Measurements from ENCODE around the gene ZNF750. TPM values are rescaled to one million over a fixed set of nuclear protein-coding genes. Genes with fewer than 3 reads are reported as not detected.

The ZNF750 gene
- total and polyA plus RNA-seq, 8 donors: 0.02 to 0.08 TPM; not detected in 6

DNA sequence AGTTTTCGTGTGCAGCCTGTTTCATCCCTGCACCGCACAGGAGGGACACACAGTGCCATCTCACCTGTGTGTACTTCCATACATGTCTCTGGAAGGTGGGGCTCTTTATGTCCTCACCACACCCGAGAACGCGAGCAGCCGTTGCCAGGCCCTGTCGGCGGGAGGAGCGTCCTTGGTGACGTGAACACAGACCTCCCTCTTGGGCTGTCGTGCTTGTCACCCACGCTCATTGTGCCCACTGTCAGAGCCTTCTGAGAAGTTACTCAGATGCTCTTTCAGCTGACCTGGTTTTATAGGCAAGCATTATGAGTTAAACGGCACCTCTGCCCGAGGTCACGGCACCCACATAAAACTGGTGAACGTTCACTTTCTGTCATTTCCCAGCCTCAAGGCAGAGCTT lies 40.2 kb downstream of the ZNF750 start:
- FAIRE-seq (no peak), DNase-seq (peak in 2 of 6 donors; percentile 2 to 36), ATAC-seq (no peak)
- WGBS, 2 donors: 90 to 92% methylated on average over 16 of the region's 16 CpGs
- Histone ChIP-seq H3K27me3 (no peaks in the 10 kb centered on the region), H3K27ac (no peak overlapping the region), H3K9me3 (no peaks in the 10 kb centered on the region), H3K4me1 (no peaks in the 10 kb centered on the region), H3K4me3 (no peak overlapping the region), H3K36me3 (no peaks in the 10 kb centered on the region)
- intact Hi-C loops (cut with DNase I): no loop called here
- TF ChIP-seq, protein P1, sequence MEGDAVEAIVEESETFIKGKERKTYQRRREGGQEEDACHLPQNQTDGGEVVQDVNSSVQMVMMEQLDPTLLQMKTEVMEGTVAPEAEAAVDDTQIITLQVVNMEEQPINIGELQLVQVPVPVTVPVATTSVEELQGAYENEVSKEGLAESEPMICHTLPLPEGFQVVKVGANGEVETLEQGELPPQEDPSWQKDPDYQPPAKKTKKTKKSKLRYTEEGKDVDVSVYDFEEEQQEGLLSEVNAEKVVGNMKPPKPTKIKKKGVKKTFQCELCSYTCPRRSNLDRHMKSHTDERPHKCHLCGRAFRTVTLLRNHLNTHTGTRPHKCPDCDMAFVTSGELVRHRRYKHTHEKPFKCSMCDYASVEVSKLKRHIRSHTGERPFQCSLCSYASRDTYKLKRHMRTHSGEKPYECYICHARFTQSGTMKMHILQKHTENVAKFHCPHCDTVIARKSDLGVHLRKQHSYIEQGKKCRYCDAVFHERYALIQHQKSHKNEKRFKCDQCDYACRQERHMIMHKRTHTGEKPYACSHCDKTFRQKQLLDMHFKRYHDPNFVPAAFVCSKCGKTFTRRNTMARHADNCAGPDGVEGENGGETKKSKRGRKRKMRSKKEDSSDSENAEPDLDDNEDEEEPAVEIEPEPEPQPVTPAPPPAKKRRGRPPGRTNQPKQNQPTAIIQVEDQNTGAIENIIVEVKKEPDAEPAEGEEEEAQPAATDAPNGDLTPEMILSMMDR (IDR thresholded peaks at IDR 0.05): no peak

DNA sequence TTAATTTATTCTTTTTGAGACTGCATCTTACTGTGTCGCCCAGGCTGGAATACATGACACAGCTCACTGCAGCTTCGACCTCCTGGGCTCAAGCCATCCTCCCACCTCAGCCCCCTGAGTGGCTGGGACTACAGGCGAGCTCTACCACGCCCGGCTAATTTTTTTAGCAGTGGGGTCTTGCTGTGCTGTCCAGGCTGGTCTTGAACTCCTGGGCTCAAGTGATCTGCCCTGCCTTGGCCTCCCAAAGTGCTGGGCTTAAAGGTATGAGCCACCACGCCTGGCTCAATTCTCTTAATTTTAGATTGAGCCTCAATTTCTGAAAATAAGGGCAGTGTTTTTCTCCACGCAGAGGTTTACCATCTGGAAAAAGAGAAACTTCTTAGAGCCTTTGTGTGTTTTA lies 41.1 kb downstream of the ZNF750 start:
- DNase-seq (peak in 1 of 6 donors; percentile 2), FAIRE-seq (no peak), ATAC-seq (no peak)
- Histone ChIP-seq H3K4me3 (no peak overlapping the region), H3K4me1 (no peaks in the 10 kb centered on the region), H3K9me3 (no peaks in the 10 kb centered on the region), H3K27me3 (no peaks in the 10 kb centered on the region), H3K36me3 (no peaks in the 10 kb centered on the region), H3K27ac (no peak overlapping the region)
- intact Hi-C loops (cut with DNase I): no loop called here
- 96 to 99% methylated on average over 7 of the region's 7 CpGs for WGBS, 2 donors
- TF ChIP-seq, protein P1 (IDR thresholded peaks at IDR 0.05): no peak

DNA sequence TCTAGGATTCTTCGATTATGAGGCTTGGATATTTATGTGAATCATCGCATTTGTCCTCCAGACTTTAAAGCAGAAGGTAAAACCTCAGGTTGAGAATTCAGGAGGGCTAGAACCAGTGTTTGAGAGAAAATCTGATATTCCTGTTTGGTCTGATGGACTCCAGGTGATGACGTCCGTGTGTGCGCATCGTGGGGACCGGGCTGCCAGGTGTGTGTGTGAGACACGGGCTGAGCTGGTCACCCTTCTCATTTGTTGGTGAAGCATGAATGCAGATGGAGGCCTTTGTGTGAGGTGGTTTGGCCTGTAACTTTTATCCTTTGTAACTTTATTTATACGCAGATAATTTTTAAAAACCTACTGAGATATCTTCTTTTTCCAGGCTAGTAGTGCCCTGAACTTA lies 42.8 kb downstream of the ZNF750 start:
- 94% methylated on average over 9 of the region's 9 CpGs for WGBS, 2 donors
- no peaks in the 10 kb centered on the region for H3K36me3 ChIP-seq
- H3K27ac ChIP-seq: no peak overlapping the region
- TF ChIP-seq, protein P1 (IDR thresholded peaks at IDR 0.05): no peak
- H3K27me3 ChIP-seq: no peaks in the 10 kb centered on the region
- FAIRE-seq (no peak), ATAC-seq (no peak), DNase-seq (no peak)
- H3K9me3 ChIP-seq: no peaks in the 10 kb centered on the region
- no peak overlapping the region for H3K4me3 ChIP-seq
- intact Hi-C loops (cut with DNase I): no loop called here
- no peaks in the 10 kb centered on the region for H3K4me1 ChIP-seq

DNA sequence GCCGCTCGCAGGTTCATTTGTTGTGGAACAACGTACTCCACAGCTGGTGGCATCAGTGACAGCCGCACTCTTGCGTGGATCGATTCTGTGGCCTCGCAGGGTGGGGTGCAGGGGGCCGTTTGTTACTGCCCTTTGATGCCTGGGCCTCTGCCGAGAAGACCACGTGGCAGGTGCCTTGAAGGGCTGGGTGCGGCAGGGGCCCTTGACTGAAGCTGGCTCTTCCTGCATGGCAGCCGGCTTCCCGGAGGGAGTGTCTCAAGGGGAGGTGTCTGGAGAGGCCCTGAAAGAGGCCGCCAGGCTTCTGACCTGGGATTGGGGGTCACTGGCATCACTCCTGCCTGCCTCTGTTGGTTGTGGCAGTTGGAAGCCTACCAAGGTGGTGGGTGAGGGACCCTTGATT lies 44.2 kb downstream of the ZNF750 start:
- no peaks in the 10 kb centered on the region for H3K36me3 ChIP-seq
- H3K4me1 ChIP-seq: no peaks in the 10 kb centered on the region
- H3K27me3 ChIP-seq: no peaks in the 10 kb centered on the region
- no peaks in the 10 kb centered on the region for H3K9me3 ChIP-seq
- FAIRE-seq (no peak), ATAC-seq (no peak), DNase-seq (no peak)
- WGBS, 2 donors: 93% methylated on average over 14 of the region's 14 CpGs
- no peak overlapping the region for H3K4me3 ChIP-seq
- intact Hi-C loops (cut with DNase I): no loop called here
- TF ChIP-seq, protein P1 (IDR thresholded peaks at IDR 0.05): no peak
- no peak overlapping the region for H3K27ac ChIP-seq

GRCh38 chr17:82794781-82795482 lies 44.9 kb downstream of the ZNF750 start:
- ATAC-seq (peak in 3 of 4 donors; percentile 38 to 68 (median 49)), FAIRE-seq (no peak), DNase-seq (no peak)
- TF ChIP-seq, protein P1 (IDR thresholded peaks at IDR 0.05): no peak
- no peak overlapping the region for H3K4me3 ChIP-seq
- intact Hi-C loops (cut with DNase I): no loop called here
- H3K36me3 ChIP-seq: no peaks in the 10 kb centered on the region
- no peaks in the 10 kb centered on the region for H3K4me1 ChIP-seq
- H3K27ac ChIP-seq: peak overlapping the region in 1 of 4 donors; percentile 9
- no peaks in the 10 kb centered on the region for H3K27me3 ChIP-seq
- 84 to 87% methylated on average over 18 of the region's 18 CpGs for WGBS, 2 donors
- H3K9me3 ChIP-seq: no peaks in the 10 kb centered on the region
